Esophagus squamous epithelium (tissue), 4 donors: Measurements from ENCODE around the gene ZNF592.

Experiments
- CTCF ChIP-seq, 6 experiments: fragments of 450-650 bp in 4 of 6; fragments of 200-600 bp in 2 of 6; sonication (generic) in 2 of 6; IDR thresholded peaks; one replicate each; pipeline ENCODE4 v1.5.1; 2016 to 2019; ENCODE audit warnings: antibody characterized with exemption in 6 of 6, mild to moderate bottlenecking in 4 of 6, moderate library complexity in 4 of 6
- POLR2A ChIP-seq, 4 donors: fragments of 450-650 bp; IDR thresholded peaks; one replicate each; pipeline ENCODE4 v1.6.1; 2017; ENCODE audit warnings: antibody characterized with exemption in 4 of 4, mild to moderate bottlenecking in 4 of 4, moderate library complexity in 3 of 4

DNA sequence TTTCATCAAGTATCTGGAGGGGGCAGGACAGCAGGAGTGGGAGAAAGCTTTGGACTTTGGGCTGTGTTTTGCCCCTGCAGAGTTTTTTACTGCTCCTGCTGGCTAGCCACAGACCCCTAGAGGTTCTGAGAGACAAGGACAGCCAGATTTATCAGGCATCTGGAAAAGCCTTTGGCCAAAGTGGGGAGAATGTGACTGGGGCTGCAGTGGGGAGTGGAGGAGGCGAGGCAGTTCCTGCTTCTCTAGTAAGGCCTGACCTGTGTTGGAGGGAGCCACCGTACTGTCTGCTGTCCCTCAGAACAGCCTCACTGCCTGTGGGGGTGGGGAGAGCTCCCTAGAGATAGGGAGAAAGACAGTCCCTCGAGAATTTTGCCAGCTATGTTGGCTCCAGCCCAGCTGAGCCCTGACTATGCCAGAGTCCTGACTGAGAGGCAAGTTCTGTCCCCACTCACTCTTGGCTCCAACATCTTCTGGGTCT is 70.9 kb downstream of the ZNF592 start:
- TF ChIP-seq CTCF (IDR thresholded peaks at IDR 0.05) (no peak), POLR2A (IDR thresholded peaks at IDR 0.05) (no peak)
